CD4-positive, alpha-beta T cell treated with Interleukin-4 for 1 hour (primary cell): ENCODE measurements around the gene FSTL4.

Experiments used
- DNase-seq, 2 donors: peaks; one replicate each; pipeline ENCODE4 v3.0.0-alpha.2; 2020 to 2022

Gene FSTL4

GRCh38 chr5:133610489-133611356 is 1.6 kb downstream of the FSTL4 start:
- DNase-seq = peak in 1 of 2 donors; percentile 20

GRCh38 chr5:133607451-133607850 is 4.9 kb downstream of the FSTL4 start:
- DNase-seq = no peak

GRCh38 chr5:133606835-133607234 is 5.5 kb downstream of the FSTL4 start:
- no peak for DNase-seq

GRCh38 chr5:133605323-133605722 is 7.0 kb downstream of the FSTL4 start:
- DNase-seq = no peak

GRCh38 chr5:133603711-133604110 is 8.6 kb downstream of the FSTL4 start:
- DNase-seq = no peak

- DNase-seq = no peak
Observed at GRCh38 chr5:133602835-133603380, 9.4 kb downstream of the FSTL4 start.

- no peak for DNase-seq
Observed at GRCh38 chr5:133599600-133599999, 12.7 kb downstream of the FSTL4 start.

- DNase-seq = no peak
Observed at GRCh38 chr5:133599044-133599443, 13.3 kb downstream of the FSTL4 start.

- no peak for DNase-seq
Observed at GRCh38 chr5:133596049-133596448, 16.3 kb downstream of the FSTL4 start.

GRCh38 chr5:133595465-133595864 is 16.9 kb downstream of the FSTL4 start:
- DNase-seq = no peak

- DNase-seq = no peak
Observed at GRCh38 chr5:133589286-133589685, 23.1 kb downstream of the FSTL4 start.

- DNase-seq = no peak
Observed at GRCh38 chr5:133582971-133583370, 29.4 kb downstream of the FSTL4 start.

- DNase-seq = no peak
Observed at GRCh38 chr5:133581918-133582317, 30.4 kb downstream of the FSTL4 start.

- DNase-seq = no peak
Observed at GRCh38 chr5:133581348-133581747, 31.0 kb downstream of the FSTL4 start.

GRCh38 chr5:133580618-133581017 is 31.7 kb downstream of the FSTL4 start:
- no peak for DNase-seq

- DNase-seq = no peak
Observed at GRCh38 chr5:133579766-133580165, 32.6 kb downstream of the FSTL4 start.

- no peak for DNase-seq
Observed at GRCh38 chr5:133569347-133569746, 43.0 kb downstream of the FSTL4 start.

GRCh38 chr5:133565993-133566392 is 46.3 kb downstream of the FSTL4 start:
- no peak for DNase-seq

- DNase-seq = no peak
Observed at GRCh38 chr5:133564921-133565565, 47.3 kb downstream of the FSTL4 start.

GRCh38 chr5:133562554-133562953 is 49.8 kb downstream of the FSTL4 start:
- no peak for DNase-seq

GRCh38 chr5:133559960-133560359 is 52.4 kb downstream of the FSTL4 start:
- DNase-seq = no peak

- DNase-seq = no peak
Observed at GRCh38 chr5:133556551-133556950, 55.8 kb downstream of the FSTL4 start.

GRCh38 chr5:133554279-133554678 is 58.1 kb downstream of the FSTL4 start:
- no peak for DNase-seq

- DNase-seq = peak; percentile 32 to 35
Observed at GRCh38 chr5:133552925-133553525, 59.3 kb downstream of the FSTL4 start.
